HepG2 (cell line): Measurements from ENCODE around the gene TACO1.

Experiments
- CHD4 ChIP-seq: fragments of 200-600 bp; sonication (generic); IDR thresholded peaks from 2 replicates; pipeline ENCODE4 v1.7.0; 2017; ENCODE audit warnings: mild to moderate bottlenecking, low read length, borderline replicate concordance
- HOXD1 ChIP-seq: sonication (generic); formaldehyde crosslinking; IDR thresholded peaks from 2 replicates; pipeline ENCODE4 v1.5.0; 2020; ENCODE audit warnings: missing genetic modification reagents
- POLR2A ChIP-seq, 2 experiments: IDR thresholded peaks; 2 replicates each; pipeline ENCODE4 v1.6.1; 2011; ENCODE audit warnings: low read depth in 2 of 2, low read length in 2 of 2, mild to moderate bottlenecking in 1 of 2, moderate library complexity in 1 of 2; ENCODE audit not compliant: insufficient read depth in 1 of 2
- TAF1 ChIP-seq: sonication (generic); formaldehyde crosslinking; IDR thresholded peaks from 2 replicates; pipeline ENCODE4 v1.4.0; 2020; ENCODE audit warnings: missing genetic modification reagents
- TF ChIP-seq, protein P1 (sequence below): sonication (generic); formaldehyde crosslinking; IDR thresholded peaks from 2 replicates; pipeline ENCODE4 v1.5.0; 2020; ENCODE audit warnings: mild to moderate bottlenecking, missing genetic modification reagents, moderate library complexity

DNA sequence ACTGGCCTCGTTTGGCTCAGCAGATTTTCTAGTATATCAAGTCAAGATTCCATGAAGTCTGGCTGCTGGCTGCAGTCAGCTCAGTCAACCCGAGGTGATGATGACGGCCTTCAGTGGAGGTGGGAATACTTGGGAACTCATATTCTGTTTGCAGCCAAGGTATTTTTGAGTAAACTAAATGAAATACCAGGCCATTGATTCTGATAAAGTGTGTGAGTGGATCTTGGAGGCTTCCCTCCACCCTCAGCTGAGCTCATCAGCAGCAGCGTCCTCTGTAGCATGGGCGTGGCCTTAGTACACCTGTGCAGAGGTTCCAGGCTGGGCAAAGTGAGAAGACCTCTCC is 22.0 kb upstream of the TACO1 start:
- TF ChIP-seq CHD4 = no peak
- TF ChIP-seq, protein P1, sequence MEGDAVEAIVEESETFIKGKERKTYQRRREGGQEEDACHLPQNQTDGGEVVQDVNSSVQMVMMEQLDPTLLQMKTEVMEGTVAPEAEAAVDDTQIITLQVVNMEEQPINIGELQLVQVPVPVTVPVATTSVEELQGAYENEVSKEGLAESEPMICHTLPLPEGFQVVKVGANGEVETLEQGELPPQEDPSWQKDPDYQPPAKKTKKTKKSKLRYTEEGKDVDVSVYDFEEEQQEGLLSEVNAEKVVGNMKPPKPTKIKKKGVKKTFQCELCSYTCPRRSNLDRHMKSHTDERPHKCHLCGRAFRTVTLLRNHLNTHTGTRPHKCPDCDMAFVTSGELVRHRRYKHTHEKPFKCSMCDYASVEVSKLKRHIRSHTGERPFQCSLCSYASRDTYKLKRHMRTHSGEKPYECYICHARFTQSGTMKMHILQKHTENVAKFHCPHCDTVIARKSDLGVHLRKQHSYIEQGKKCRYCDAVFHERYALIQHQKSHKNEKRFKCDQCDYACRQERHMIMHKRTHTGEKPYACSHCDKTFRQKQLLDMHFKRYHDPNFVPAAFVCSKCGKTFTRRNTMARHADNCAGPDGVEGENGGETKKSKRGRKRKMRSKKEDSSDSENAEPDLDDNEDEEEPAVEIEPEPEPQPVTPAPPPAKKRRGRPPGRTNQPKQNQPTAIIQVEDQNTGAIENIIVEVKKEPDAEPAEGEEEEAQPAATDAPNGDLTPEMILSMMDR (CRISPR knock-in tag) = no peak
- TF ChIP-seq TAF1 (CRISPR knock-in tag) = no peak
- no peak for TF ChIP-seq HOXD1 (CRISPR knock-in tag)
- no peak for TF ChIP-seq POLR2A (IDR thresholded peaks at IDR 0.05; ENCODE audit: insufficient read depth in 1 of 2, low read depth in 2 of 2, low read length in 2 of 2)
